CD4-positive, alpha-beta T cell treated with Interferon alpha-2 for 1 hour (primary cell): Measurements from ENCODE around the gene PIEZO2.
"Not testable (repeated sequence)": the region's sequence is repeated elsewhere in the genome, so short reads cannot be mapped to it uniquely, and the experiment has no call there.

Experiments
- DNase-seq, 2 donors: peaks; one replicate each; pipeline ENCODE4 v3.0.0-alpha.2; 2020 to 2022

The PIEZO2 gene

DNA sequence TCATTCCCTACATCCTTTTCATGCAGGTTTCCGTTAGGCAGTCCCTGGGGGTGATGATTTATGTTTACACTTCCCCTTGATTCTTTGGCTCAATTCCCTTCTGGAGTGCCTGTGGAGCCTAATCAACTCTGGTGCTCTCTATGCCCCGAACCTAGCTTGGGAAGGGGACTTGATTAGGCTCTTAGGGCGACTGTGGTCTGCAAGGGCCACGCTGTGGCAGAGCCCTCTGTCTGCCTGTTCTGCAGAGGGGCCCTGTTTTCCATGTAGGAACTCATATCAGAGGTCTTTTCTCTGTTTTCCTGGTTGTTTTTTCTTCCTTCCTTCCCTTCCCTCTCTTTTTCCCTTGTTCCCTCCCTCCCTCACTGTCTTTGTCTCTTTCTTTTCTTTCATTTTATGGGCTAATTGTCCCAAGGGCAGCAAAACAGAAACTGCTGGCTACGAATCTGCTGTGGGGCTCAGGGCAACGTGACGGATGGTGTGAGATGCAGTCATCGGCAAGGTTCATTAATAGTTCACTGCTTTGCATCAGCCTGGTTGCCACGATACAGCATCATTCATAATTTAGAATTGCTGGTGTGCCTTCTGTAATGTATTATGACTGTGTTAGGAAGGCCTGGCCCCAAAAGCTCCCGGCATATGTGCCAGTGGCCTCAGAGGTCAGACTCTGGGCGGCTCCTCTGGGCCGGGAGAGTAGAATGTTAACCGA, 489.0 kb downstream of the PIEZO2 start:
- DNase-seq: no peak

DNA sequence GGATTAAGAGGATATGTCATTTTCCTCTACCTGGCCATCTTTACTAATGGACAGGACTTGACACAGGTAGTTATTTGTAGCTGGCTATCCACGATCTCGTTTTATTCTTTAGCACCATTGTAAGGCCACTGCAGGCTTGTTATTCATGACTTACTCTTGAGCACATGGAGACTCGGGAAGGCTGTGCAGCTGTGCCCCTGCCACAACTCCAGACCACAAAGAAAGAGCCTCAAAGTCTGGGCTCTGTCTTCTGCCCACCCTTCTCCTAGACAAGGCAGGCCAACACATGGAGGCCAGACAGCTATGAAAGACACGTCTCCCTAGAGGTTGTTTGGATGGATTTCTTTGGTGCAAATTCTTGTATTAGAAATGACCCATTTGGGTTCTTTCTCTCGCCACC, 489.8 kb downstream of the PIEZO2 start:
- no peak for DNase-seq

DNA sequence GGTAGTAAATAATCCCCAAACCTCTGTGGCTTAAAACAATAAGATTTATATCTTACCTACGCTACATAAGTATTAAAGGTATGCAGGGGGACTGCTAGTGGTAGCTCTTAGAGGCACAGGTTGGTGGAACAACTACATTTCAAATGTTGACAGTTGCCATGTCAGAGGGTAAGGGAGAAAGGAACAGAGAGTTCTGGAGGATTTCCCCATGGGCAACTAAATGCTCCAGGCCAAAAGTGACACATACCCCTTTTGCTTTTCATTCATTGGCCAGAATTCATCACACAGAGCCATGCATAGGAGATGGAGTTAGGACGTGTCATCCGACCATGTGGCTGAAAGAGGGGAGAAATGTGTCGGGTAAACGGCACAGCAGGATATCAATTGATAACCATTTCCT, 490.4 kb downstream of the PIEZO2 start:
- no peak for DNase-seq

DNA sequence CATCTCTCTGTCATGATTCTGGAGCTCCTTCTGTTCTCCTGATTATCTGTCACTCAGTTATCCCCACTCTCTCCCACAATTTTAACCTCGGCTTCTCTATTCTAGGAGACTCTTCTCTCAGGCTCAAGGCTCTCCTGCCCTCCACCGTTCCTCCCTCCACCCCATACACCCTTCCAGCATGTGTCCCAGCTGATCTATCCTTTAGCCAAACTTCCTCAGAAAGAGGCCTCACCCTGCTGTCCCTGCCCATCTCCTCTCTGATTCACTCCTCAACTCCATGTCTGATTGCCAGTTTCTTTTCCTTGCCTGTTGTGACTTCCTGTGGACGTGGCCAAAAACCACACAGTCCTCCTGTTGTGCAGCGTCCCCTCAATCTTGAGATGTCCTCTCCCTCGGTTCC, 505.4 kb downstream of the PIEZO2 start:
- DNase-seq: not testable (repeated sequence)

DNA sequence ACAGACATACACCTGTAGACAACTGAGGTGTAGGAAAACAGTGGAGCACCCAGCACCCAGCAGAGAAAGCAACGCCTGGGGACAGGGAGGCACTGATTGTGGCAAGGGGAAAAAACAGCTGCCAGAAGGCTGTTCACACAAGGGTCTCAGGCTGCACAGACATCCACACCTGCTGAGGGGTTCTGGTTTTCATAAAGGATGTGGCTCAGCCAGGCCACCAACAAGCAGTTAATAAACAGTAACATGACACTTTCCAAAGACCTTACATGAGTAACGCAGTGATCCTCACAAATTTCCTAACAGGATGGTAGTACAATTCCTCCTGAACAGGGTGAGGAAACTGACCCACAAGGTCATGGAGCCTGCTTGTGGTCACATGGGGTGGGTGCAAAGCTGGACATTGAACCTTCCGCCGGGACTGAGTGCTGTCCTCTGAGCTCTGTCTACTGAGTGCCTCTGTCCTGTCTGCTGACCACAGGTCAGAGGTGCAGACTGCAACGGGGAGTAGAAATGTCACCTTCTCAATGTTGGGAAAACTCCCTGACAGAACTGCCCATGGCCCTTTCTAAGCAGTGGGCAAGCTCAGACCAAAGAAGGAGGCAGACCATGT, 506.3 kb downstream of the PIEZO2 start:
- DNase-seq: not testable (repeated sequence)

DNA sequence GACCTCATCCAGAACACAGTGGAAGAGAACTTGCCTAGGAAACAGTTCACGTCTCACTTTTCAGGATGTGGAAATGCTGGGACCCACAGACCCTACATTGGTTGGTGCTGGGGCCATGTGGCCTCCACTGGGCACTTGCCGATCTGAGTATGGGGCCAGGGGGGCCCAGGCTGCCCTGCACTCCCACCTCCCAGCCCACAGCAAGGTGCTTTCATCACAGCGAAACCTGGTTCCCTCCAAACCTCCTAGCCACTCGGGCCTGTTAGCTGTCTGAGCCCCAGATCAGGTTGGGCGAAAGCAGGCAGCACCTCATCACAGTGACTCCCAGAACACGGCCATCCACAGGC, 510.9 kb downstream of the PIEZO2 start:
- not testable (repeated sequence) for DNase-seq

DNA sequence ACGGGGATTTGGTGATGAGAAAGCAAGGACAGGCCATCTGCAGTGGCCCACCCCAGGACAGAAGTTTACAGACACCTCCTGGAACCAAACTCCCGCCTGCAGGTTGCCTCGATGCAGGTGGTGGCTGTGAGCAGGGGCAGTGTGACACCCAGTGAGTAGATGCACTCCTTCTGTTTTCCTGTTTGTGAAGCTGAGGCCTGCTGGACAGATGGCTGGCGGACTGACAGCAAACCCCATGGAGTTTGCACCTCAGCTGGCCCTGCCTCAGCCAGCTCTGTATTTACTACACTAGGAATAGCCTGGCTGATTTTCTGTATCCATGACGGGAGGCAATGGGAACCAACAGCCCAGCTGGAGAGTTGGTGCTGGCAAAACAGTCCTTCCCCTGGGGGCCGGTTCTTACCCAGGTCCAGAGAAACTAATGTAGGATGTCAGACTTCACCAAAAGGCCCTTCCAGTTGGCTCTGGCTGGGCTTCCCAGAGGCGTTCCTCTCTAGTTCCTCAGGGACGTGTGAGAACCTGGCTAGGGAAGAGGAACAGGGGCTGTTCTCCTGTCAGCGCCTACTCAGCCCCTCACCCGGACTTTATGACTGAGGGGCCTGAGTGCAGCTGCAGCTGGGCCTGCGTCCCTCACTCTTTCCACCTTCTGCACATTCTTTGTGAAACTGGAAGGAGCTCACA, 511.4 kb downstream of the PIEZO2 start:
- DNase-seq: not testable (repeated sequence)

DNA sequence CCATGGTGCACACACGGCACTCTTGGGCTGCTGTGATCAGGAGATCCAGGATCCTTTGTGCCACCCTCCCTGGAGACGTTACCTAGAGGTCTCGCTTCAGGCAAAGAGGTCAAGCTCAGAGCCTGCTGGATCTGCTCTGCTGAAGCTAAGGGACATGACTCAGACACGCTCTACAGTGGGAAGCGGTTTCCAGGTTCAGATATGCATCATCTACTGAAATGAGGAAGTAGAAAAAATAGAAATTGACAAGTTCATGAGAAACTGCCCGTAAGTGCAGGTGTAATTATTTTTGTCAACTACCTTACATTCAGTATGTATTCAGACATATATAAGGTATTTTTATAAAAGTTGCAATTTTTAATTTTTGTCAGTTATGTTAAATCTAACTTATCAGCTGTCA, 520.3 kb downstream of the PIEZO2 start:
- peak in 1 of 2 donors; percentile 8 for DNase-seq

DNA sequence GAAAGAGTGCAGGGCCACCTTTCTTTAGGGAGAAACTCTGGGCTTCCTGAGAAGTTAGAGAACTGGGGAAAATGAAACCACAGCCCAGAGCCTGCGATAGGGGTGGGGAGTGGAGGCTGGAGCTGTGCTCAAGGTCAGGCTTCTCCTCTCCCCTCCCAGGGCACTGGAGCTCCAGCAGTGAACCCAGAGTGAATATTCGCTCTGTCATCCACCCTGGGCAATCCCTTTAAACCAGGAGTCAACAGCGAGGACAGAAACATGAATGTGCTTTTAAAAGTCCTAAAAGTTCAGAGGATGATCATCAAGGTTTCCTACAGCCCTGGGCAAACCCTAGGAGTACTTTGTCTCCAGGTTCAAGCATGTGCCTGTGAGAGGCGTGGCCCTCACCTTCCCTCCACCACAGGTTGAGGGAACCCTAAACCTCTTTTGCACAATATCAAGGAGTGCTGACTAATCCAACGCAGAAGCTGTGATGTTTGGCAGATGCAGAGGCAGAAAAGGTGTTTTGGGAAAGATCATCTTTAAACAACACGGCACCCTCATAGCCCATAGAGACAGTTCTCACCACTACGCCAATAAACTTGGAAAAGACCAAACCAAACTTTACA, 522.7 kb downstream of the PIEZO2 start:
- DNase-seq: not testable (repeated sequence)

DNA sequence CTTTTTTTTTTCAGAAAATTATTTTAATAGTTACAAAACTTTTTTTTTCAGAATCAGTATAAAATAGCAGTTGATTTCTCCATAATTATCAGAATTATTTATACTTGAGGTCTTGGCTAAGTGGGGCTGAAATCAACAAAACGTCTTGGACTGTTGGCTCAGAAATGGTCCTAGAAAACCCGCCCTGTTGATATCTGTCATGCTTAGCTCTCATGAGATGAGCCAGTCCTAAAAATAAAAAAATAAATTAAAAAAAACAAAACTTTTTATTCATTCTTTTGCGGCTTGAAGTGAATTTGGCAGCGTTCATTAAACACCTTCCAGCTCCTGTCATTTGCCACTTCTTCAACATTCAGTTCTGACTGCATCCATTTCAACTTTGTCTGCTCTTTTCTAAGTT, 525.8 kb downstream of the PIEZO2 start:
- DNase-seq: not testable (repeated sequence)

DNA sequence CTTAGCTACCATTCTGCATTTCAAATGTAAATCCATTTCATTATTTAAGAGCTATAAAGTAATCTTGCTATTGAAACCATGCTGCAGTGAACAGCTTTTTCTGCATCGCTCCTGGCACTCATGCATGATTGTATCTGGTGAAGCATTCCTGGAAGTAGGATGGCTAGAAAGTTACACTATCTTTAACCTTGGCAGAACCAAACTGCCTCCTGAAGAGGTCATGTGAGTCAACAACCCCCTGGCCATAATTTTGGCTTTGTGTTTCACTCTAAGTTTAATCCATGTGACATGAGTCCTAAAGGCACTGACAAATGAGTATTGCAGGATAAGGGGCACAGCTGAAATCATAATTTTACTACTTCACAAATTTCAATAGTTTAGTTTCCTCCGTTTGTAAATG, 526.4 kb downstream of the PIEZO2 start:
- DNase-seq: not testable (repeated sequence)

DNA sequence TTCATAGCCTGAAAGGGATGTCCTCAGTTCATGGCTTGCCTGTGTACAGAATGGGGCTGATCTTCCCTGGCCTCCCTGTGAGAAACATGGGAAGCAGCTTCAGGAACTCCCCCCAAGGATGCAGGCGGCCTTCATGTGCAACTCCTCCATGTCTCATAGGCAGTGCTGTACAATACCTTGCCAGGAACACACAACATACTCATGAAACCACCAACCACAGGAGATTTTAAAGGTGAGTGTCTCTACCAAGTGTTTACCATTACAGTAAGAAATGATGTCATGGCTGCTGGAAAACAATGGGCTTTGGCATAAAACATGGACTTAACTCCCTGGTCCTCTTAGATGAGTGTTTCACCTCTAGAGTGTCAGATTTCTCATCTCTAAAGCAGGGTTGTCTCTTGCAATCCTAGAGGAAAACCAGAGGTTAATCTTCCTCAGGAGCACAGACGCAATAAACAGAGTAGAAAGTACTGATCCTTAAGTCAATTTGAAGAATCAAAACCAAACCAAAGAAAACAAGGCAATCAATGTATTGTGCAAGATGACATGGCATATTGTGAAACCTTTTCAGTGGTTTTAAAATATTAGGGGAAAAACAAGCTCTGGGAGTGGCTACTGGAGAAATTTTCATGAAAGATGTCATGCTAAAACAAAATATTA, 528.6 kb downstream of the PIEZO2 start:
- not testable (repeated sequence) for DNase-seq
